GM12892 (cell line): Measurements from ENCODE around the gene INPP5K.

Source experiments
- POLR2A ChIP-seq: IDR thresholded peaks from 2 replicates; pipeline ENCODE4 v1.6.1; 2011; ENCODE audit warnings: low read depth, low read length, control low read depth
- POLR2AphosphoS5 ChIP-seq: IDR thresholded peaks from 2 replicates; pipeline ENCODE4 v1.6.1; 2011; ENCODE audit warnings: low read depth, low read length, control low read depth
- TAF1 ChIP-seq: IDR thresholded peaks from 2 replicates; pipeline ENCODE4 v1.6.1; 2011; ENCODE audit warnings: low read depth, mild to moderate bottlenecking, control low read depth, low read length, borderline replicate concordance

DNA sequence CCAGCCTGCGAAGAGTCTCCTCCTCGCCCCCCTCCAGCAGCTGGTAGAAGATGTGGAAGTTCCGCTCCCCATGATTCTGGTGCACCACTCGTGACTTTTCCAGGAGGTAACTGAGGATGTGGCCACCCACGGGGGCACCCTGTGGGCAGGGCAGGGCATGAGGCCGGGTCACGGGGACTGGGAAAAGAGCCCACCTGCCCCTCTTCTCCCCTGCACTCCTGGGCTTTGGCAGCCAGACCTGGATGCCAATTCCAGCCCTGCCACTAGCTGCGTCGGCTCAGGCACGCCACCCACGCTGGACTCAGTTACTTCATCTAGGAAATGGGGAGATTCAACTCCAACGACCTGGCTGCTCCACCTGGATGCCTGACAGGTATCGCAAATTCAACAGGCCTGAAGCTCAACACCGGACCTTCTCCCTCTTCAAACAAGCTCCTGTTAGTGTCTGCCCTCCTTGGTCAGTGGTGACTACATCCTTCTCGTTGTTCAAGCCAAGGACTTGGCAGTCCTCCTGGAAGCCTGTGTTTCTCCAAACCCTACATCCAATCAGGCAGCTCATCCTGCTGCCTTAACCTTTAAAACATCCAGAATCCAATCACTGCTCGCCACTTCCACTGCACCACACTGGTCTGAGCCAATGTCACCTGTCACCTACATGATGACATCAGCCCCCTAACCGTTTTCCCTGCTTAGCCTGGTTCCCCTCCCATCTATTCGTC, 35.5 kb downstream of the INPP5K start:
- TF ChIP-seq POLR2A (no peak), POLR2AphosphoS5 (no peak), TAF1 (no peak)
